Fibroblast of upper back skin (primary cell): ENCODE data around the gene OR1F1.
"Not testable (repeated sequence)": the region's sequence is repeated elsewhere in the genome, so short reads cannot be mapped to it uniquely, and the experiment has no call there.

ENCODE experiments used
- DNase-seq: peaks from one replicate; pipeline ENCODE4 v3.0.0-alpha.2; 2013

The OR1F1 gene

GRCh38 chr16:3205939-3206338, 17.9 kb downstream of the OR1F1 start:
- not testable (repeated sequence) for DNase-seq

- no peak for DNase-seq
These were observed 19.3 kb downstream of the OR1F1 start for GRCh38 chr16:3207086-3207953.

DNA sequence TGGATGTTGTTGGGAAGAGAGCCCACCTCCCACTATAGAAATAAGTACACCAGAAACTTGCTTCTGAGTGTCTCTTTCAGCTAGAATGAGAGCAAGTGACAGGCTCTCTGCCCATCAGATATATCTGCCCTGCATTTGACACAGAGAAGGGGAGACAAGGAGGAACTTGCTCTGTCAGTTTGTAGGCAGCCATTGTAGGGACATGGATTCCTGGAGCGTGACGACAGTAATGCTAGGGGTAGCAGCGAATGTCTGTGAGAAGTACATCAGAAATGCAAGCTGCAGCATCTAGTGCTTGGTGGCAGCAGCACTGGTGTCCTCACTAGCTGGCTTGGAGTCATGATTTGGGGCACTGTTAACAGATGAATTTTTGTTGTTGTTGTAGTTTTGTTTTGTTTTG, 24.0 kb downstream of the OR1F1 start:
- DNase-seq = no peak

- no peak for DNase-seq
These were observed 24.6 kb downstream of the OR1F1 start for GRCh38 chr16:3212567-3212966.

GRCh38 chr16:3214904-3215600, 27.0 kb downstream of the OR1F1 start:
- no peak for DNase-seq

- no peak for DNase-seq
These were observed 27.7 kb downstream of the OR1F1 start for GRCh38 chr16:3215601-3216262.

DNA sequence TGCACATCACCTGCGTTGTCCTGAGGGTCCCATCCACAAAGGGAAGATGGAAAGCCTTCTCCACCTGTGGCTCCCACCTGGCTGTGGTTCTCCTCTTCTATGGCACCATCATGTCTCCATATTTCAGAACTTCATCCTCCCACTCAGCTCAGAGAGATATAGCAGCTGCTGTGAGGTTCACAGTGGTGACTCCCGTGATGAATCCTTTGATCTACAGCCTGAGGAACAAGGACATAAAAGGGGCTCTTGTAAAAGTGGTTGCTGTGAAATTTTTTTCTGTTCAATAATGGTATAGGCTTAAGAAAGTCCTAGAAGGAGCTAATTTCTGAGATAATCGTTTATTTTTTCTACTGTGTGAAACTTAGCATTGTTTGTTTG, 28.2 kb downstream of the OR1F1 start:
- DNase-seq = no peak

DNA sequence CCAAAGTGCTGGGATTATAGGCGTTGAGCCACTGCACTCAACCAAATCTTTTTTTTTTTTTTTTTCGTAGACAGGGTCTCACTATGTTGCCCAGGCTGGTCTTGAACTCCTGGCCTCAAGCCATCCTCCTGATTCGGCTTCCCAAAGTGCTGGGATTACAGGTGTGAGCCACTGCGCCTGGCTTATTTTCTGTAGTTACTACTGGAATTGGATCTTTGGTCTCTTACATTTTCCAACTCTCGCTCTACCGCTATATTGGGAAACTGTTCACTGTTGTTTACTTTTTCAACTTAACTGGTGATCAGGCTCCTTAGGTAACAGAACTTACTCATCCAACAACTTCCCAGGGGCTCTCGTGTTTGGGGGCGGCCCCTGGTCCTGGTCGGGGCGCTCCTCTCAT, 32.8 kb downstream of the OR1F1 start:
- no peak for DNase-seq

GRCh38 chr16:3223913-3224515, 36.0 kb downstream of the OR1F1 start:
- no peak for DNase-seq

DNA sequence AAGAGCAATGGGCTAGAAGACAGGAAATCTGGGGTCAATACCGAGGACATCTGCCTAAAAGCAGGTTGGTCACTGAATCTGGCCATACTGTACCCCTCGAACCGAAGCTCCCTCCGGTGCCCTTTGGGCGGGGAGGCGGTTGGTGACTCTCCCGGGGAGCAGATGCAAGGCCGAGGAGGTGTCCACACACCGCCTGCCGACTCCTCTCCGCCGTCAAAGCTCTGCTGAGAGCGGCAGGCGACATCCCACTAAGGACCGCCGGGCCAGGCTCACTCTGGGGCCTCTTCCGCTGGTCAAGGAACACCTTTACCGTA, 46.5 kb downstream of the OR1F1 start:
- no peak for DNase-seq

DNA sequence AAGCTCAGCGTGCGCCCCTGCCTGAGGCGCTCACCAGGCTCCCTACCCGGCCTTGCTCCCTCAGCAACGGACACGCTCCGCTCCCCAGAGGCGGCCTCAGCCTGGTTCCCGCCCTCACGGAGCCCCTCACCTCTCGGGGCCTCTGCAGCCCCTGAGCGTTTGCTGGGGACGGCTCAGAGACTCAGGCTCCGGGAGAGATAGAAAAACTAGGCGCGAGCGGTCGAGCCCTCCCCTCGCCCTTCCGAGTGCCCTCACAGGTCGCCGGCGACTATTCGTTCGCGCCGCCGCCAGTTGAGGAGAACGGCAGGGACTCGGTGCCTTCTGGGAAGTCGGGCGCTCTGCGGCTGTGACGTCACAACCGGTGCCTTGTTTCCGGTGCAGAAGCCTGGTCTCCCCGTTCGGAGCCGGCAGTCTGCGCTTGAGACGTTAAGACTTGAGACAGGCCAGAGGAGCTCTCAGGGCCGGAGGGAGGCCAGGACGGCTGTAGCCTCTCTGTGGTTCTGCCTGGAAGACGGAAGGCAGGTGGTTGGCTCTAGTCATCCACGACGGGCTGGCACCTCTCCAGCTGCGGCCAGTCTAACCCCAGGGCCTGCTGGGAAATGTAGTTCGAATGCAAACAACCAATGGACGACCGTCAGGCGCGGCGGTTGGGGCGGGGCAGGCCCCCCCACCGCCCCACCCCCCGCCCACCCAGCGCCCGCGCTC, 47.0 kb downstream of the OR1F1 start, which contains the start of gene ZNF200:
Gene ZNF200 (minus strand): TSS at position 302 of the 705 bp plus-strand sequence. CDS start 1,403 bp downstream, outside the sequence.
- DNase-seq = peak; percentile 94

DNA sequence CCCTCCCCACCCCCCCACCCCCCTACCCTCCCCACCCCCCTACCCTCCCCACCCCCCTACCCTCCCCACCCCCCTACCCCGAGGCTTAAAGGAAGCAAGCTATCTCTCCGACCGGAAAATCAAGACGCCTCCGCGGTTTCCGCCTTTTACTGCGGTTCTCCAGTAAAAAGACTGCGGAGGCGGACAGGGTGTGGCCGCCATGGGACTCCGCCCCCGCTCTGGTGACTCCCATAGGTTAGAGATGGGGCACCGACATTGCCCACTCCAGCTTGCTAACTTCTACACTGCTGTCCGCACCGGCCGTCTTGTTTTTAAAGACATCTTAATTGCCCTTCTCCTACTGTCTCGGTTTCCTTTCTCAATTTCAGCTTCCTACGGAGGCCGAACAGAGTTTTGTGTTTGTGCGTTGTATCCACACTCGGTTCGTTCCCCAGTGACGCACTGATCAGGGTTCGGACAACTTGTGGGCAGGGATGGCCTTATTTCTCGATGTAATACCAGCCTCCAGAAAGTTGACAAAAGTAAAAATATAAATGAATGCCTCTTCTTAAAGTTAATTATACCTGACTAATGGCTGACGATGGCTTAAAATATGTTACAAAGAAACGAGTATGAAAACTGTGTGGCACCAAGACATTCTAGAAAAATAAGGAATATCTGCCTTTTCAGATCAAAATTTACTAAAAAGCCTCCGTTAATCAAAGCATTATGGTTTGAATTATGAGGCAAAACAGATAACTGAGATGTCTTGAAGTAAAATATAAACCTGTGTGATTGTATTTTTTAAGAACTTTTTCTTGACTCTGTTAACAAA, 48.1 kb downstream of the OR1F1 start:
- no peak for DNase-seq

DNA sequence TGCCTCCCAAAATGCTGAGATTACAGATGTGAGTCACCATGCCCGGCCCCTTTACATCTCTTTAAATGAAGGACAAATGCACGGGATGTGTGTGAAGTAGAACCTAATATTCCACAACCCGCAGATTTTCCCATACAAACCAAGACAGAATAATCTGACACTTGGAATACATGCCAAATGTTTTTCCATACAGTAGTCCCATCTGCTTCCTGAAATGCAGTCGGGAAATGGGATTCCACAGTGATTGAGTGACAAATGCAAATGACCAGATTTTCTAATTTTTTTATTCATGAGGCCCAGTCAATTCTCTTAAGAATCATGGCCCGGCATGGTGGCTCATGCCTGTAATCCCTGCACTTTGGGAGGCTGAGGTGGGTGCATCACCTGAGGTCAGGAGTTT, 53.8 kb downstream of the OR1F1 start:
- DNase-seq = no peak

- no peak for DNase-seq
These were observed 54.7 kb downstream of the OR1F1 start for GRCh38 chr16:3242709-3243108.

DNA sequence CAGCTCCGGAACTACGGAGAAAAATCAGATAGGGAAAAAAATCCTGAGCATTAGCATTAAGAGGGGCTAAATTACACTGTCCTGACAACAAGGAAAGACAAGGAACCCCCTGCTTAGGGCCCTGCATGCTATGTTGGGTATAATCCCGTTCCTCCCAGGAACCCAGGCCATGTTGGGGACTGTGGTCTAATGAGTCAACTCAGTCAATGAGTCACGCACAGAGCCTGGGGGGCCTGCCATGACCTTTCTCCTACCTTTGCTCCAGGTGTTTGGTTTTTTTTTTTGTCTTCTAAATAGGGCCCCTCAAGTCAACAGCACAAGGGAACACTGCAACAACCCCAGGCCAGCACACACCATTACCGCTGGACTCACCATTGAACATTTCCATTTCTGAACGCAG, 55.9 kb downstream of the OR1F1 start:
- no peak for DNase-seq

DNA sequence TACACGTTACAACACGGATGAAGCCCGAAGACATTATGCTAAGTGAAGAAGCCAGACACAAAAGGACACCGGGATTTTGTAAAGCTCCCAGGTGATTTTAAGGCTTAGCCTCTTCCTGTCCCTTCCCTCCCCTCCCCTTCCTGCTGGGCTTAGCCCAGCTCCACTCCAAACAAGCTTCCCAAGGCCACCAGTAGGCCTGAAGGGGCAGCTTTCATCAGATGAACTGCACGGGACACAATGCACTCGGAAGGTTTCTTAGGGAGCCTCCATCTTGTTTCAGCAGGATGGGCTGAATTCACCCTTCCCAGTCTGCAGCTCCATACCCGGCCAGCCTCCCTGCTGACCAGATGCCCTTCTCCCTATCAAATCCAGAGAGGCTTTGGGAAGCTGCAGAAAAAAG, 58.0 kb downstream of the OR1F1 start:
- no peak for DNase-seq

- no peak for DNase-seq
These were observed 58.9 kb downstream of the OR1F1 start for GRCh38 chr16:3246876-3247275.

- DNase-seq = no peak
These were observed 60.6 kb downstream of the OR1F1 start for GRCh38 chr16:3248596-3248995.

- no peak for DNase-seq
These were observed 61.0 kb downstream of the OR1F1 start for GRCh38 chr16:3249020-3249419.

- no peak for DNase-seq
These were observed 61.4 kb downstream of the OR1F1 start for GRCh38 chr16:3249451-3249850.

- DNase-seq = no peak
These were observed 65.0 kb downstream of the OR1F1 start for GRCh38 chr16:3252967-3253366.

- no peak for DNase-seq
These were observed 66.3 kb downstream of the OR1F1 start for GRCh38 chr16:3254309-3254708.
